SK-N-SH (cell line): ENCODE results near the gene PSTPIP1.

Experiments
- CTCF ChIP-seq: fragments of 200-600 bp; sonication (generic); IDR thresholded peaks from 2 replicates; pipeline ENCODE4 v1.6.1; 2017; ENCODE audit warnings: antibody characterized with exemption, mild to moderate bottlenecking, moderate library complexity
- EP300 ChIP-seq, 2 experiments: IDR thresholded peaks; 2 replicates each; pipeline versions ENCODE4 v1.4.0 to v1.6.1; 2012; ENCODE audit warnings: borderline replicate concordance in 1 of 2, low read depth in 1 of 2, low read length in 1 of 2
- GATA2 ChIP-seq: sonication (generic); formaldehyde crosslinking; IDR thresholded peaks from 2 replicates; pipeline ENCODE4 v1.5.0; 2020; ENCODE audit warnings: mild to moderate bottlenecking, missing genetic modification reagents
- MAX ChIP-seq: IDR thresholded peaks from 2 replicates; pipeline ENCODE4 v1.4.0; 2012; ENCODE audit warnings: low read depth
- MXI1 ChIP-seq: IDR thresholded peaks from 2 replicates; pipeline ENCODE4 v1.6.1; 2012; ENCODE audit warnings: mild to moderate bottlenecking, low read depth, low read length, improper control_type of control experiment
- POLR2AphosphoS5 ChIP-seq: IDR thresholded peaks from 2 replicates; pipeline ENCODE4 v1.6.1; 2012; ENCODE audit warnings: low read depth, low read length
- RCOR1 ChIP-seq: fragments of 150-350 bp; IDR thresholded peaks from 2 replicates; pipeline ENCODE4 v1.6.1; 2017; ENCODE audit warnings: antibody characterized with exemption, low read length
- REST ChIP-seq: IDR thresholded peaks from 2 replicates; pipeline ENCODE4 v1.6.1; 2012; ENCODE audit warnings: mild to moderate bottlenecking, low read depth, low read length, moderate library complexity
- RXRA ChIP-seq: IDR thresholded peaks from 2 replicates; pipeline ENCODE4 v1.4.0; 2012; ENCODE audit warnings: low read depth, mild to moderate bottlenecking, borderline replicate concordance
- TCF12 ChIP-seq: IDR thresholded peaks from 2 replicates; pipeline ENCODE4 v1.4.0; 2012
- USF1 ChIP-seq: IDR thresholded peaks from 2 replicates; pipeline ENCODE4 v1.4.0; 2012; ENCODE audit warnings: low read depth, borderline replicate concordance
- USF2 ChIP-seq: fragments of 150-350 bp; IDR thresholded peaks from 2 replicates; pipeline ENCODE4 v1.6.1; 2017; ENCODE audit warnings: antibody characterized with exemption, low read length, low read depth, borderline replicate concordance
- YY1 ChIP-seq: IDR thresholded peaks from 2 replicates; pipeline ENCODE4 v1.4.0; 2012; ENCODE audit warnings: low read depth, mild to moderate bottlenecking

- TF ChIP-seq CTCF (no peak), MXI1 (no peak), USF2 (no peak), REST (no peak), EP300 (IDR thresholded peaks at IDR 0.05; ENCODE audit: borderline replicate concordance in 1 of 2, low read depth in 1 of 2, low read length in 1 of 2) (no peak), MAX (no peak), RCOR1 (no peak), USF1 (no peak), YY1 (no peak), GATA2 (CRISPR knock-in tag) (no peak), TCF12 (no peak), POLR2AphosphoS5 (no peak), RXRA (no peak)
Measured at GRCh38 chr15:77084436-77084835, 89.5 kb downstream of the PSTPIP1 start.
